Adrenal gland (tissue), 12 donors: ENCODE data around the gene HAP1. TPM values are rescaled to one million over a fixed set of nuclear protein-coding genes. Genes with fewer than 3 reads are reported as not detected.
"Not testable (repeated sequence)": the region's sequence is repeated elsewhere in the genome, so short reads cannot be mapped to it uniquely, and the experiment has no call there.

Experiments used
- DNase-seq, 7 donors: peaks; one replicate each; pipeline ENCODE4 v3.0.0-alpha.2; 2019 to 2020
- H3K27ac ChIP-seq, 5 donors: fragments of 200-600 bp; sonication (generic) in 4 of 5; 1 replicate in 3 of 5; 2 replicates in 2 of 5; pipeline versions ENCODE4 v1.5.1 to v1.8.0; 2016 to 2020; ENCODE audit warnings: mild to moderate bottlenecking in 1 of 5
- H3K27me3 ChIP-seq: fragments of 200-600 bp; 2 replicates; pipeline ENCODE4 v1.8.0; 2021
- H3K36me3 ChIP-seq, 2 donors: fragments of 200-600 bp; replicated peaks in 1 of 2; 1 replicate in 1 of 2; 2 replicates in 1 of 2; pipeline versions ENCODE4 v1.5.1 to v1.8.0; 2018 to 2022
- H3K4me1 ChIP-seq, 2 donors: fragments of 200-600 bp; replicated peaks in 1 of 2; 1 replicate in 1 of 2; 2 replicates in 1 of 2; pipeline versions ENCODE4 v1.5.1 to v1.8.0; 2018 to 2021
- H3K4me3 ChIP-seq, 4 donors: fragments of 200-600 bp; sonication (generic) in 3 of 4; one replicate each; pipeline ENCODE4 v1.5.1; 2016 to 2018
- H3K9me3 ChIP-seq, 3 donors: fragments of 200-600 bp; sonication (generic) in 1 of 3; replicated peaks in 1 of 3; 1 replicate in 2 of 3; 2 replicates in 1 of 3; pipeline versions ENCODE4 v1.5.1 to v1.8.0; 2016 to 2021
- POLR2A ChIP-seq, 2 donors: fragments of 450-650 bp; IDR thresholded peaks; one replicate each; pipeline ENCODE4 v1.6.1; 2017; ENCODE audit warnings: antibody characterized with exemption in 2 of 2, mild to moderate bottlenecking in 2 of 2, moderate library complexity in 1 of 2
- WGBS, 4 donors: extraction: QIAGEN DNeasy Blood & Tissue Kit in 2 of 4; methylation state at CpG; one replicate each; pipeline versions ENCODE4 v1.1.5 to v1.1.7; 2013 to 2017; 5-methylcytosine and 5-hydroxymethylcytosine counted together
- intact Hi-C, 2 donors: fragments of 100-400 bp; cut with DNase I; formaldehyde crosslinking; loops; one replicate each; pipeline versions ENCODE4 v1.14.1 to v1.15.0; 2022 to 2023
- polyA plus RNA-seq, 3 donors: library from polyadenylated mRNA; stranded (reverse); fragments of 200-250 nt in 2 of 3; fragments of 350-450 nt in 1 of 3; fragmentation: Illumina TruSeq in 1 of 3; extraction: RNeasy Lipid Tissue Mini Kit (QIAGEN cat#74804) in 1 of 3; gene quantifications; one replicate each; pipeline ENCODE4 v1.2.3, GENCODE V29; 2013 to 2014
- total RNA-seq, 9 donors: library from RNA; depleted of rRNA in 4 of 9; stranded (reverse); fragments of >200 nt in 4 of 9; fragments of 120-200 nt in 1 of 9; fragmentation: NEBNext Ultra II Directional in 1 of 9; extraction: Animal tissue kit (Norgen Biotek cat#: 25700) in 1 of 9; gene quantifications; one replicate each; pipeline versions ENCODE4 v1.1.0 to v1.2.4, GENCODE V29; 2013 to 2023
- TF ChIP-seq, protein P1 (sequence below), 6 experiments: fragments of 450-650 bp in 4 of 6; fragments of 200-600 bp in 2 of 6; sonication (generic) in 1 of 6; IDR thresholded peaks; 1 replicate in 5 of 6; 2 replicates in 1 of 6; pipeline versions ENCODE4 v1.5.1 to v1.8.0; 2016 to 2021; ENCODE audit warnings: antibody characterized with exemption in 6 of 6, mild to moderate bottlenecking in 2 of 6, moderate library complexity in 1 of 6
- donor health status: healthy with polysubstance abuse.
- donor health status: Bipolar disorder and iron deficiency.
- donor health status: DM: yes; HTN: yes; CAD: no.
- donor health status: DM: no; HTN: no; CAD: no.
- donor health status: DM: no; HTN: no; CAD: no.
- donor health status: DM: yes; HTN: yes; CAD: no.

HAP1 gene
- total and polyA plus RNA-seq, 12 donors = 0.17 to 2.8 (median 0.65) TPM; not detected in 1

DNA sequence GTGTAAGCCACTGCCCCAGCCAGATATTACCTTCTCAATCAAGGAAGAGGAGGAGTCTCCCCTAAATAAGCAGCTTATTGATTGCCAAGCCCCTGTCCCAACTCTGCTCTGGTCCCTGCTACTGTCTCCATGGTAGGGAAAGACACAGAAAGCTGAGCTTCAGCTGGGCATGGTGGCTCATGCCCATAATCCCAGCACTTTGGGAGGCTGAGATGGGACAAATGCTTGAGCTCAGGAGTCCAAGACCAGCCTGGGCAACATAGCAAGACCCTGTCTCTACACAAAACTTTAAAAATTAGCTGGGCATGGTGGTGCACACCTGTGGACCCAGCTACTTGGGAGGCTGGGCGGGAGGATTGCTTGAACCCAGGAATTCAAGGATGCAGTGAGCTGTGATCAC lies 45.5 kb upstream of the HAP1 start:
- no peaks in the 10 kb centered on the region for H3K36me3 ChIP-seq
- H3K27ac ChIP-seq = peak overlapping the region in 1 of 5 donors; percentile 46
- no peak for TF ChIP-seq POLR2A (IDR thresholded peaks at IDR 0.05)
- TF ChIP-seq, protein P1, sequence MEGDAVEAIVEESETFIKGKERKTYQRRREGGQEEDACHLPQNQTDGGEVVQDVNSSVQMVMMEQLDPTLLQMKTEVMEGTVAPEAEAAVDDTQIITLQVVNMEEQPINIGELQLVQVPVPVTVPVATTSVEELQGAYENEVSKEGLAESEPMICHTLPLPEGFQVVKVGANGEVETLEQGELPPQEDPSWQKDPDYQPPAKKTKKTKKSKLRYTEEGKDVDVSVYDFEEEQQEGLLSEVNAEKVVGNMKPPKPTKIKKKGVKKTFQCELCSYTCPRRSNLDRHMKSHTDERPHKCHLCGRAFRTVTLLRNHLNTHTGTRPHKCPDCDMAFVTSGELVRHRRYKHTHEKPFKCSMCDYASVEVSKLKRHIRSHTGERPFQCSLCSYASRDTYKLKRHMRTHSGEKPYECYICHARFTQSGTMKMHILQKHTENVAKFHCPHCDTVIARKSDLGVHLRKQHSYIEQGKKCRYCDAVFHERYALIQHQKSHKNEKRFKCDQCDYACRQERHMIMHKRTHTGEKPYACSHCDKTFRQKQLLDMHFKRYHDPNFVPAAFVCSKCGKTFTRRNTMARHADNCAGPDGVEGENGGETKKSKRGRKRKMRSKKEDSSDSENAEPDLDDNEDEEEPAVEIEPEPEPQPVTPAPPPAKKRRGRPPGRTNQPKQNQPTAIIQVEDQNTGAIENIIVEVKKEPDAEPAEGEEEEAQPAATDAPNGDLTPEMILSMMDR (IDR thresholded peaks at IDR 0.05) = no peak
- no peak for DNase-seq
- intact Hi-C loops = no loop called here
- H3K9me3 ChIP-seq = no peaks in the 10 kb centered on the region
- H3K27me3 ChIP-seq = no peaks in the 10 kb centered on the region
- peaks cover 4 to 46% of the 10 kb centered on the region in 2 donors for H3K4me1 ChIP-seq
- H3K4me3 ChIP-seq = no peak overlapping the region
- 82 to 100% (median 97%) methylated on average over 1 of the region's 1 CpG for WGBS, 4 donors

DNA sequence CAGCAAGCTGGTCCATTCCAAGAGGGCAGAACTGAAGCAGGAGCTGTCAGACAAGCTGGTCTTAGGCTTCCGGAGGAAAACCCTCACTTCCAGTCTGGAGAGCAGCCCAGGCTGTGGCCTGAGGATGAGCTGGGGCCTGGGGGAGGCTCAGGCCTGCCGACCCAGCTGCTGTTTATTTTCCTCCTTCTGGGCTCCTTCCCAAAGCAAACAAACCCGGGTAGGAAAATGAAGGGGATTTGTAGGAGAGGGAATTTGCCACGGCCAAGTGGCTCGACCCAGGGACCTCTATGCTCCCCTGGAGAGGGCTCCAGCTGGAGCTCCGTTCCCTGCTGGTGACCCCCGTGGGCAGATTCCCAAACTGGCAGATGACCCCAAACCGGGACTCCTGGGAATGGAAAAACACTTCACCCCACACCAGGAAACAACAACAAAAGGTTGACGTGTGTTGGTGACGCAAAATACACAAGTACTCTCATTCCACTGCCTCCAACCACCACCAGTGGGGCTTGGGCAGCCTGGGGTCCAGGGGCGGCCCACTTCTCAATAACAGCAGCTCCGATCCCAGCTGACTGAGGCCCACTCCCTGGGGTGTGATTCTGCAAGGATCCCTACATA lies 43.2 kb upstream of the HAP1 start:
- peak; percentile 63 to 90 (median 75) for DNase-seq
- peak in 1 of 2 donors; percentile 26 for TF ChIP-seq POLR2A (IDR thresholded peaks at IDR 0.05)
- TF ChIP-seq, protein P1 (IDR thresholded peaks at IDR 0.05) = peak in 3 of 6 experiments; percentile 22 to 36 (median 29)
- 40 to 60% (median 46%) methylated on average over 11 to 12 of the region's 12 CpGs for WGBS, 4 donors
- H3K4me3 ChIP-seq = no peak overlapping the region
- no peaks in the 10 kb centered on the region for H3K9me3 ChIP-seq
- no peaks in the 10 kb centered on the region for H3K27me3 ChIP-seq
- peaks cover 4 to 35% of the 10 kb centered on the region in 2 donors for H3K4me1 ChIP-seq
- H3K27ac ChIP-seq = peak overlapping the region; percentile 46 to 85 (median 74)
- intact Hi-C loops = no loop called here
- no peaks in the 10 kb centered on the region for H3K36me3 ChIP-seq

DNA sequence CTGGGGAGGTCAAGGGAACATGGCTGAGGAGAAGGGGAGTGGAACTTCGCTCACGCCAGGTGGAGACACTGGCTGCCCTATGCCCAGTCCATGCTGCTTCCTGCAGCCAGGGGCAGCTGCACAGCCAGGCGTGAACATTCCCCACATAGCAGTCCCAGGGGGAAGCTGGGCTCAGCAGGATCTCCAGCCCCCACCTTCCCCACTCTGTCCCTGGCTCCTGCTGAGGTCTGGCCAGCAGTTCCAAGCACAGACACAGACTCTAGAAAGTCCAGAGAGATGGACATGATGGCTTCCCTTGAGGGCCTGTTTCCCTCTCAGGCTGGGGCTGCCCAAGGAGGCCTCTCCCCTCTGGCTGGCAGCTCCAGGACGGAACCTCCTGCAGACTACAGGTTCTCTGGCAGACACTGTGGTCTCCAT lies 42.7 kb upstream of the HAP1 start:
- Histone ChIP-seq H3K4me1 (peaks cover 4 to 30% of the 10 kb centered on the region in 2 donors), H3K4me3 (no peak overlapping the region)
- 53 to 59% (median 55%) methylated on average over 3 to 4 of the region's 4 CpGs for WGBS, 4 donors

DNA sequence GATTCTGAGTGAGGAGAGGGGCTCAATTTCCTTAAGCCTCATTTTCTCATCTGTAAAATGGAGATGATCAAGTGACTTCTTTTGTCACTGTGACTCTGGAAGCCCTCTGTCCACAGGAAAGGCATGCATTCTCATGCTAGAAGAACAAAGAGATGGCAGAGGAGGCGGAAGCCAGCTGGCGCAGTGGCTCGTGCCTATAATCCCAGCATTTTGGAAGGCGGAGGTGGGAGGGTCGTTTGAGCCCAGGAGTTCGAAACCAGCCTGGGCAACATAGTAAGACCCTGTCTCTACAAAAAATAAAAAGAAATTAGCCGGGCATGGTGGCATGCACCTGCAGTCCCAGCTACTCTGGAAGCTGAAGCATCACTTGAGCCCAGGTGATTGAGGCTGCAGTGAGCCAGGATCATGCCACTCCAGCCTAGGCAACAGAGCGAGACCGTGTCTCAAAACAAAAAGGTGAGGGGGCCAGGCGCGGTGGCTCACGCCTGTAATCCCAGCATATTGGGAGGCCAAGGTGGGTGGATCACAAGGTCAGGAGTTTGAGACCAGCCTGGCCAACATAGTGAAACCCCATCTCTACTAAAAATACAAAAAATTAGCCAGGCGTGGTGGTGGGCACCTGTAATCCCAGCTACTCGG lies 41.9 kb upstream of the HAP1 start:
- peak in 1 of 7 donors; percentile 8 for DNase-seq
- Histone ChIP-seq H3K4me1 (peaks cover 4 to 25% of the 10 kb centered on the region in 2 donors), H3K27ac (peak overlapping the region in 2 of 5 donors; percentile 79 to 85)
- H3K9me3 ChIP-seq, intact Hi-C loops, H3K36me3 ChIP-seq, H3K27me3 ChIP-seq, H3K4me3 ChIP-seq: not testable (repeated sequence)
- WGBS, 4 donors = 83 to 86% (median 84%) methylated on average over 14 of the region's 14 CpGs

More for the DNA sequence above, 42.7 kb upstream of the HAP1 start:
- no peak for DNase-seq
- no peaks in the 10 kb centered on the region for H3K27me3 ChIP-seq
- TF ChIP-seq POLR2A (IDR thresholded peaks at IDR 0.05) = no peak
- TF ChIP-seq, protein P1 (IDR thresholded peaks at IDR 0.05) = peak in 1 of 6 experiments; percentile 21
- no peaks in the 10 kb centered on the region for H3K36me3 ChIP-seq
- intact Hi-C loops = no loop called here
- peak overlapping the region in 2 of 5 donors; percentile 79 to 85 for H3K27ac ChIP-seq
- no peaks in the 10 kb centered on the region for H3K9me3 ChIP-seq
